Stimulated activated naive CD8-positive, alpha-beta T cell treated with anti-CD3 and anti-CD28 coated beads, Interleukin-15, Interleukin-2, amounts not matched to agents 100 U/mL and 50 U/mL, for 24 hours (primary cell): Measurements from ENCODE around the gene ZNF320.
"Not testable (repeated sequence)": the region's sequence is repeated elsewhere in the genome, so short reads cannot be mapped to it uniquely, and the experiment has no call there.

Experiments
- ATAC-seq: fragments of 150-1000 bp; cut with Tn5 transposase; one replicate; pipeline ENCODE4 v1.10.0; 2021
- DNase-seq: peaks from one replicate; pipeline ENCODE4 v3.0.0; 2021

Gene ZNF320

DNA sequence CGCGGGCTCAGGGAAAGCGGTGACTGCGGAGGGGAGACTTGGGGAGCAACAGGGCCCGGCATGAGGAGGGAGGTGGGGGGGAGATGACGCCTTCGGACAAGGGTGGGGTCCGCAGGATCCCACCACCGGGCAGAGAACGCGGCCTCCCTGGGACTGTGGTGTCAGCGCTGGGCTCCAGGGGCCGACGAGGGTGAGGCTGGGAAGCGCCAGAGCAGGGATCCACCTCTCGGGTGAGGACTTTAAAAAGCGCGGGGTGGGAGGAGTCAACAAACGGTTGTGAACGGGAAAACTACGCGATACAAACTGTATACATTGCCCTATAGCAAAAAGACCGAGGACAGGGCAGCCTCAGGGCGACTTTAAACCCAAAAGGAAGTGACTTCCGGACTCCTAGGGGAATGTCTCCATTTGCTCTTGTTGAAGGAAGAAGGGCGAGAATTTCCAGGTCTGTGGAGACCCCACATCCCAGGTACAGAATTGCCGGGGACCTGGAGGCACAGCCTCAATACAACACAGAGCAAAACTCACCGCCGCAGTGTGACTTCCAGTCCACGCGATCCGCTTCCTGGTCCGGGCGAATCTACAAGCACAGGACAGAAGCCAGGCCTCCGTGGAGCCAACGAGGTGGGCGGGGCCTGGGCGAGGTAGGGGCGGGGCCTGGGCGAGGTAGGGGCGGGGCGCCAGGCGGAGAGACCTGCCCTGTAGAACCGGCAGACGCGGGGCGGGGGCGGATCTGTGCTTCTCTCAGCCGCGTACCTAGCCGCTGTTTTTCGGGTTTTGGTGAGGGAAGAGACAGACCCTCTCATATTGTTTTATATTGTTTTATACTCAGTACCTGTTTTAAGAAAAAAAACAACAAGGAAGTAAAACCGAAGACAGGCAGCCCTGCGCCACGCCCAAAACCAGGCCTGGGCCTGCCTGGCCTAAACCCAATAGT lies 25.7 kb upstream of the ZNF320 start, which contains the start of gene ZNF888:
Gene ZNF888, minus strand, starts transcription at position 588 of the 937 bp plus-strand sequence. CDS start 5,555 bp downstream, outside the sequence.
- ATAC-seq: peak; percentile 100
- peak; percentile 87 for DNase-seq

DNA sequence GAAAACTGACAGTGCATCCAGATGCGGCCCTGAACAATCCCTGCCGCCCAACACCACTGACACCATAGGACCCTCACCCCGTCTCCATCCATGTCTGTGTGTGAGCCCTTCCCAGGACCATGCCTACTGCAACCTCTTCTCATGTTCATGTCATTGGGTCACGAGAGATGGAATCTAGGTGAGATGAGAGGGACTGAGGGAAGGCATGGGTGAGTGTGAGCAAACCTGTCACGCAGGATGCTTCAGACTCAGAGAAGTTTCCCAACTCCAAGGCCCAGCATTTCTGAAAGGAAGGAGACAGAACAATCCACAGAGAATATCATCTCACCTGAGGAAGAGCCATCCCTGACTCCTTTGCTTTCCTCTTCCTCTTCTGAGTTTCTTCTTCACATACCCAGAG lies 20.1 kb upstream of the ZNF320 start:
- ATAC-seq: no peak
- no peak for DNase-seq

DNA sequence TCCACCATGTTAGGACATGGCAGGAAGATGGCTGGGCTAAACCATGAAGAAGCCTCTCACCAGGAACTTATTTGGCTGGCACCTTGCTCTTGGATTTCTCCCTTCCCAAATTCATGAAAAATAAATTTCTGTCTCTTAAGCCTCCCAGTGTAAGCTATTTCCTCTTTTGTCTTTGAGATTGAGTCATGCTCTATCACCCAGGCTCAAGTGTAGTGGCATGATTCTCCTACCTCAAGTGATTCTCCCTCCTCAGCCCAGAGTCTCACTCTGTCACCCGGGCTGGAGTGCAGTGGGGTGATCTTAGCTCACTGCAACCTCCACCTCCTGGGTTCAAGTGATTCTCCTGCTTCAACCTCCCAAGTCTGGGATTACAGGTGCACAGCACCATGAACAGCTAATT lies 13.2 kb upstream of the ZNF320 start:
- ATAC-seq (no peak), DNase-seq (no peak)

DNA sequence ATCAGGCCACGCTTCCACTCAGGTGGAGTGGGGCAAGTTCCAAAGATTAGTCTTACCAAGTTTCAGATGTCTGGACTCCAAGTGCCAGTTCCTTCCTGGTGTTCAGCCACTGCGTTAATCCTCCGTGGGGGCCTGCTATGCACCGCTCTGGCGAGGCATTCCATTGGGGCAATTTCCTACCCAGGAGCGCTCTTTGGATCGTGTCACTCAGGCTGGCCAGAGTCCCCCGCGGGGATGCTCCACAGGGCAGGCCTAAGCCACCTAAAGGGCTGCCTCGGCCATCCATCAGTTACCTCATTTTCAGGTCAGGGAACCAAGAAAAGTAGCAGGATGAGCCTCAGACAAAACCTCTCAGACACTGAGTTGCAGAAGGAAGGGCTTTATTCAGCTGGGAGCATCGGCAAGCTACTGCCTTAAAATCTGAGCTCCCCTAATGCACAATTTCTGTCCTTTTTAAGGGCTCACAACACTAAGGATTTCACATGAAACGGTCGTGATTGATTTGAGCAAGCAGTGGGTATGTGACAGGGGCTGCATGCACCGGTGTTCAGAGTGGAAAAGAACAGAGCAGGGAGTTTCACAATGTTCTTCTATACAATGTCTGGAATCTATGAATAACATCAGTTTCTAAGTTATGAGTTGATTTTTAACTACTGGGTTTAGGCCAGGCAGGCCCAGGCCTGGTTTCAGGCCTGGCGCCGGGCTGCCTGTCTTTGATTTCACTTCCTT lies 6.8 kb upstream of the ZNF320 start:
- not testable (repeated sequence) for DNase-seq, ATAC-seq

DNA sequence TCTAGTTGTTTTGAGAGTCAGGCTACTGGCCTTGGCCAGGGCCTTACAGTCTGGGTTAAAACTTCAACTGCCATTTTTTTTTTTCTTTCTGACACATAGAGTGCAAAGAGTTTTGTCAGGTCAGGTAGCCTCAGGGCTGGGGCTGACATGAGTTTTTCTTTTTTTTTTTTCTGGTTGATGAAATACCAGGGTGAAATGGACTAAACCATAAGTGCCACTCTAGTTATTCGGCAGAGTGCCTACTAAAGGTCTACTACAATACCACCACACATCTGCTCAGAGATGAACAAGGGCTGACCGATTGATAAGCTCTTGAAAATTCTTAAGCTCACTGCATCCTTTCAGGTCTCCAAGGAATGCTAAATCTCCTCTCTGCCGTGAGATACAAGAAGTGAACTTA lies 4.4 kb upstream of the ZNF320 start:
- ATAC-seq: no peak

DNA sequence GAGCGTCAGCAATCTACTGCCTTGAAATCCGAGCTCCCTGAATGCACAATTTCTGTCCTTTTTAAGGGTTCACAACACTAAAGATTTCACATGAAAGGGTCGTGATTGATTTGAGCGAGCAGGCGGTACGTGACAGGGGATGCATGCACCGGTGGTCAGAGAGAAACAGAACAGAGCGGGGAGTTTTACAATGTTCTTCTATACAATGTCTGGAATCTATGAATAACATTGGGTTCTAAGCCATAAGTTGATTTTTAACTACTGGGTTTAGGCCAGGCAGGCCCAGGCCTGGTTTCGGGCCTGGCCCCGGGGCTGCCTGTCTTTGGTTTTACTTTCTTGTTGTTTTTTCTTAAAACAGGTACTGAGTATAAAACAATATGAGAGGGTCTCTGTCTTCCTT lies 1.2 kb upstream of the ZNF320 start:
- not testable (repeated sequence) for ATAC-seq, DNase-seq

More for the DNA sequence above, 4.4 kb upstream of the ZNF320 start:
- DNase-seq: no peak

DNA sequence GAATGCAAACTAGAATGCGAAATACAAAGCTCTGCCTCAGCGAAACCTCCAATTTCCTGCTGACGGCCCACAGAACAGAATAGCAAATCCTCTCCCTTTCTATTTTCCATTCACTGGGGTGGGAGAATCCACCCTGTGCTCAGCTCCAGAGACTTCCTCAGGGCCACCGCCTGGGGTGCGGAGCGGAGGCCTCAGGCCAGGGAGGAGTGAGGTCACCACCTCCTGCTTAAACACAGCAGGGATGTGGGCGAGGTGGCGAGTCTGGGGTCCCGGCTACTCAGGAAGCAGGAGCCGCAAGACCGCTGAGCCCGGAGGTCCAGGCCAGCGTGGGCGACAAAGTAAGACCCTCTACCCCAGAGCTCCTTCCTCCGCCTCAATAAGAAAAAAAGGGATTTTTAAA lies 666 bp upstream of the ZNF320 start:
- no peak for DNase-seq
- no peak for ATAC-seq

DNA sequence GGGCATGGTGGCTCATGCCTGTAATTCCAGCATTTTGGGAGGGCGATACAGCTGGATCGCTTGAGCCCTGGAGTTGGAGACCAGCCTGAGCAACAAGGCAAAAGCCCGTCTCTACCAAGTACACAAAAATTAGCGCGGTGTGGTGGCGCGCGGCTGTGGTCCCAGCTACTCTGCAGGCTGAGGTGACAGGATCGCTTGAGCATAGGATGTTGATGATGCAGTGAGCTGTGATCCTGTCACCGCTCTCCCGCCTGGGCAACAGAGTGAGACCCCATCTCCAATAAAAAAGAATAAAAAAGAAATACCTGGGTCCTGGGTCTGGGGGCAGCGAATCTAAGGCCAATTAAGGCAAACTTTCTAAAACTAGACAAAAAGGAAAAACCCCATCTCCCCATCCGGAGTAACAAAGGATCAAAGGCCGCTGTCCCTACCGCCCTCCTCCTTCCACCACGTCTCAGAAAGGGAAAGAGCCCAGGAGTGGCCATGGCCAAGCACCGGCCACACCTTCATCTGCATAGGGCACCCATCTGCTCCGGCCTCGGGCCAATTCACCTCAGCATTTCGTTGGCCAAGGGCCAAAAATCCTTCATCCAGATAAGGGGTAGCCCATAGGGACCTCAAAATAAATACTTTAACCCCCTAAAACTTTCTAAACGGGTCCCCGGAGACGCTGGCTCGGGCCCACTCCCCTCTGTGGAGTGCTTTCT lies 851 bp downstream of the ZNF320 start:
- DNase-seq (peak; percentile 10), ATAC-seq (no peak)

DNA sequence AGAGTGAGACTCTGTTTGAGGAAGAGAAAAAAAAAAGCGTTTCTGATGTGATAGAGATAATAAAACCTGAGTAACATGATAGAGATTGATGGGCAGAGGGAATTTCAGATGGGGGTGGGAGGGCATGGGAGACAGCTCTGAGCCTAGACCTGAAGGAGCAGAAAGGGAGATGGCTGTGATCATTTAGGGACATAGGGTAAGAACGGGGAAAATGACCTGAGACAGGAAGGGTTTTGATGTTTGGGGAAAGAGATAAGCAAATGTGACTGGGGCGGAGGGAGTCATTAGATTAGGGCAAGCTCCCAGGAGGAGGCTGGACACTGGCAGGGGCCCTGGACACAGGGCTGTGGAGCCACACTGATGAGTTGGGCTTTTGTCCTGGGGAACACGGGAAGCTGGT lies 6.1 kb downstream of the ZNF320 start:
- no peak for ATAC-seq

DNA sequence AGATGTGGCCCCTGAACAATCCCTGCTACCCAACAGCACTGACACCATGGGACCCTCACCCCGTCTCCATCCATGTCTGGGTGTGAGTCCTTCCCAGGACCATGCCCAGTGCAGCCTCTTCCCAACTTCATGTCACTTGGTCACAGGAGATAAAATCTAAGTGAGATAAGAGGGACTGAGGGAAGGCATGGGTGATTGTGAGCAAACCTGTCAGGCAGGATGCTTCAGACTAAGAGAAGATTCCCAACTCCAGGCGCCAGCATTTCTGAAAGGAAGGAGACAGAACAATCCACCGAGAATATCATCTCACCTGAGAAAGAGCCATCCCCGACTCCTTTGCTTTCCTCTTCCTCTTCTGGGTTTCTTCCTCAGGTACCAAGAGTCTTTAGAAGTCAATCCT lies 7.5 kb downstream of the ZNF320 start:
- DNase-seq (no peak), ATAC-seq (no peak)

More for the DNA sequence above, 6.1 kb downstream of the ZNF320 start:
- no peak for DNase-seq

DNA sequence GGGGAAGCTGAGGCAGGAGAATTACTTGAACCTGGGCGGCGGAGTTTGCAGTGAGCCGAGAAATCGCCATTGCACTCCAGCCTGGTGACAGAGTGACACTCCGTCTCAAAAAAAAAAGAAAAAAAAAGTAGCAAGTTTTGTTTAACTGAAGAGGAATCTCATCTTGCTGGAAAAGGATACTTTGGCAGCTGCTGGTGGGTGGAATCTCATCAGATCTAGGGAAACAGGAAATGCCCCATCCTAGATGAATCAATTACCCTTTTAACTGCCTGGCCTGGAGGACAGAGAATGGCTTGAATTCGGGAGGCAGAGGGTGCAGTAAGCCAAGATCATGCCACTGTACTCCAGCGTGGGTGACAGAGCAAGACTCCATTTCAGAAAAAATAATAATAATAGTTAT lies 8.4 kb downstream of the ZNF320 start:
- ATAC-seq (no peak), DNase-seq (no peak)

DNA sequence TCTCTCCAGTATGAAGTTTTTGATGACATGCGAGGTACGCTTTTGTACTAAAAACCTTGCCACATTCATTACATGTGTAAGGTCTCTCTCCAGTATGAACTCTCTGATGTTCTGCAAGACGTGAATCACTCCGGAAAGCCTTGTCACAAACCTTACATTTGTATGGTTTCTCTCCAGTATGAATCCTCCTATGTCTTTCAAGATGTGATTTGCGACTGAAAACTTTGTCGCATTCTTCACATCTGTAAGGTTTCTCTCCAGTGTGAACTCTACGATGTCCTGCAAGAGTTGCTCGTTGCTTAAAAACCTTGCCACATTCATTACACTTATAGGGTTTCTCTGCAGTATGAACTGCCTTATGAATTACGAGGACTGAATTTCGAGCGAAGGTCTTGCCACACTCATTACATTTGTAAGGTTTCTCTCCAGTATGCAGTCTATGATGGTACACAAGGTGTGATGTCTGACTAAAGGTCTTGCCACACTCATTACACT lies 16.5 kb downstream of the ZNF320 start:
- ATAC-seq (no peak), DNase-seq (no peak)

DNA sequence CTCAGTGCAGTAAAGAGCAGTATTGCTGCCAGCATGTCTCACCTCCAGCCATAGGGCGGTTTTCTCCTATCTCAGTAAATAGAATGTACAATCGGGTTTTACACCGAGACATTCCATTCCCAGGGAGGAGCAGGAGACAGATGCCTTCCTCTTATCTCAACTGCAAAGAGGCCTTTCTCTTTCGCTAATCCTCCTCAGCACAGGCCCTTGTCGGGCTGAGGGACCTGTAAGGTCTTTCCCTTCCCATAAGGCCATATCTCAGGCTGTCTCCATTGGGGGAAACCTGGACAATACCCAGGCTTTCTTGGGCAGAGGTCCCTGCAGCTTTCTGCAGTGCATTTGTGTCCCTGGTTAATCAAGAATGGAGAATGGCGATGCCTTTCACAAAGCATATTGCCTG lies 24.4 kb downstream of the ZNF320 start:
- ATAC-seq, DNase-seq: not testable (repeated sequence)

DNA sequence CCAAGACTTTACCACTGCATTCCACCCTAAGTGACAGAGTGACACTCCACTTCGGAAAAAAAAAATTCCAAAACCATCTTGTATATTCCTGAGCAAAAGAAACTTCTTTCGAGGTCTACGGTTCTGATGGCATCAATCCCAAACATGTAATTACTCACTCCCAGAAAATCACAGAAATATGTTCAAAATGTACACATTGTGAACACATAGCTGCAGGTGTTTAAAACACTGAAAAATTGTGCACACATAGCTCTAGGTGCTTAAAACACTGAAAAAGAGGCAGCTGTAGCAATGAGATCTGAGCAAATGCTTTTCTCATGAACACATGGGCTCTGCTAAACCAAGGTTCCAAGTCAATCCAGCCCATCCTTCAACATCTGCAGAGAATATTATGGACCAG lies 26.0 kb downstream of the ZNF320 start:
- DNase-seq (no peak), ATAC-seq (no peak)

DNA sequence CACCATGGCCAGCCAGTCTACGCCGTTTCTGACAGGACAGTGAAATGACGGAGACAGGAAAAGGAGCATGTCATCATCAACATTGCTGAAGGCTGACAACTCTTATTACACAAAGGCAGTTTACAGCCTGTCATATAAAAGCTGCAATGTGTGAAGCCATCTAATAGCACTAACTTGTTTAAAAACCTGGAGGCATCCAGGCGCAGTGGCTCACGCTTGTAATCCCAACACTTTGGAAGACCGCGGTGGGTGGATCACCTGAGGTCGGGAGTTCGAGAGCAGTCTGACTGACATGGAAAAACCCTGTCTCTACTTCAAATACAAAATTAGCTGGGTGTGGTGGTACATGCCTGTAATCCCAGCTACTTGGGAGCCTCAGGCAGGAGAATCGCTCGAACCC lies 29.4 kb downstream of the ZNF320 start:
- ATAC-seq, DNase-seq: not testable (repeated sequence)

DNA sequence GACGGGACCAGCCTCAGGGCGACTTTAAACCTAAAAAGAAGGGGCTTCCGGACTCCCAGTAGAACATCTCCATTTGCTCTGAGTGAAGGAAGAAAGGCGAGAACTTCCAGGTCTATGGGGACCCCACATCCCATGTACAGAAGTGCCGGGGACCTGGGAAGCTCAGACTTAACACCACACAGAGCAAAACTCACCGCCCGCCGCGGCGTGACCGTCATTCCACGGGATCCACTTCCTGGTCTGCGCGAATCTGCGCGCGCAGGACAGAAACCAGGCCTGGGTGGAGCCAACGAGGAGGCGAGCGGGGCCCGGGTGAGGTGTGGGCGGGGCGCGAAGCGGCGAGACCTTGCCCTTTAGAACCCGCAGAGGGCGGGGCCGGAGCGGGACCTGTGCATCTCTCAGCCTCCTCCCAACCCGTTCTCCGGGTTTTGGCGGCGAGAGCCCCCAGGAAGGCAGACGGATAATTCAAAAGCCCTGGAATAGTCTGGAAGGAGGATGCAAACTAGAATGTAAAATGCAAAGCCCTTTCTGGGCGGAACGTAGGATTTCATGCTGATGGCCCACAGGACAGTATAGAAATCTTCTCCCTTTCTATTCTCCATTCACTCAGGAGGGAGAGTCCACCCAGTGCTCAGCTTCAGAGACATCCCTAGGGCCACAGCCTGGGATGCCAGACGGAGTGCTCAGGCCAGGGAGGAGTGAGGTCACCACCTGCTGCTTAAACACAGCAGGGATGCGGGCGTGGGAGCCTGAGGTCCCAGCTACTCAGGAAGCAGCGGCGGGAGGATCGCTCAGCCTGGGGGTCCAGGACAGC lies 39.9 kb downstream of the ZNF320 start, which contains the start of gene ZNF468:
Gene ZNF468, minus strand, starts transcription at position 242 of the 814 bp plus-strand sequence. CDS start 3,347 bp downstream, outside the sequence.
- DNase-seq (peak; percentile 73), ATAC-seq (peak; percentile 100)

DNA sequence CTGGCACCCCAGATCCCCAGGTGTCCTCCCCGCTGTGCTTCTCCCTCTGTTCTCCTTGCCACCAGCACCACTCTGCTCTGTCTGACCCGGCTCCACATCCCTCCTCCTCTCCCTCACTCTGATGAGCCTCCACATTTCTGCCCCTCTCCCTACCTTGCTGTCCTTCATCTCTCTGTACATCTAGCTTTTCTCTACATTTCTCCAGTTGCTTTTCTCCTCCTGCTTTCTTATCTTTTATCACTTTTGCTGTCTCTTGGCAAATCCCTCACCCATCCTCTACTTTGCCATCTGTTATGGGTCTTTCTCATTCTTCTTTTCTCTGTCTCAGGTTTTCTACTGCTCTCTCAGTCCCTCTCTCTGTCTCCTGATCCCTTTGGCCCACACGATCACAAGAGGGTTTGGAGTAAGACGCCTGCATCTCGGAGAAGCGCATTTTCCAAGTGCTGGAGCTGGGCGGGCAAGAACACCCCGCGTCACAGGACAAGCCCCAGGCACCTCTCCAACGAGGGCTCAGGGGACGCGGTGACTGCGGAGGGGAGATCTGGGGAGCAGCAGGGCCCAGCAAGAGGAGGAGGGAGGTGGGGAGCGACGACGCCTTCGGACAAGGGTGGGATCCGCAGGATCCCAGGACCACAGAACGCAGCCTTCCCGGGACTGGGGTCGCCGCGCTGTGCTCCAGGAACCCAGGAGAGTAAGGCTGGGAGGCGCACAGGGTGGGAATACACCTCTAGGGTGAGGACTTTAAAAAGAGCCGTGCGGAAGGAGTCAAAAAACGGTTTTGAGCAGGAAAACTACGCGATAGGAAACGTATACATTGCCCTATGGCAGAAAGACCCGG lies 40.7 kb downstream of the ZNF320 start:
- DNase-seq: peak; percentile 23

More for the DNA sequence above, 40.7 kb downstream of the ZNF320 start:
- peak; percentile 5 for ATAC-seq
